Mucosa of descending colon (tissue), 3 donors: ENCODE data around the gene PTPRN2. TPM values are rescaled to one million over a fixed set of nuclear protein-coding genes. Genes with fewer than 3 reads are reported as not detected.
"Not testable (repeated sequence)": the region's sequence is repeated elsewhere in the genome, so short reads cannot be mapped to it uniquely, and the experiment has no call there.

Source experiments
- ATAC-seq: fragments of 200-7000 bp; cut with Tn5 transposase; one replicate; pipeline ENCODE4 v1.9.1; 2020; ENCODE audit warnings: mild to moderate bottlenecking, moderate library complexity
- DNase-seq, 3 donors: peaks; one replicate each; pipeline ENCODE4 v3.0.0-alpha.2; 2020
- H3K36me3 ChIP-seq: fragments of 200-600 bp; one replicate; pipeline ENCODE4 v1.8.0; 2021; ENCODE audit warnings: low read depth, mild to moderate bottlenecking
- H3K4me1 ChIP-seq: fragments of 200-600 bp; one replicate; pipeline ENCODE4 v1.8.0; 2021; ENCODE audit warnings: low read depth, mild to moderate bottlenecking
- H3K4me3 ChIP-seq: fragments of 200-600 bp; one replicate; pipeline ENCODE4 v1.8.0; 2021; ENCODE audit warnings: mild to moderate bottlenecking
- H3K9me3 ChIP-seq: fragments of 200-600 bp; one replicate; pipeline ENCODE4 v1.8.0; 2021; ENCODE audit warnings: mild to moderate bottlenecking
- intact Hi-C, 2 donors: fragments of 100-400 bp; cut with DNase I in 1 of 2; cut with micrococcal nuclease in 1 of 2; formaldehyde crosslinking; loops; one replicate each; pipeline versions ENCODE4 v1.11.0 to v1.11.1; 2022; cut with DNase I, micrococcal nuclease
- total RNA-seq, 3 donors: library from RNA; stranded (reverse); fragmentation: NEBNext Ultra II Directional in 2 of 3; extraction: Animal tissue kit (Norgen Biotek cat#: 25700) in 2 of 3; gene quantifications; one replicate each; pipeline versions ENCODE4 v1.2.1 to v1.2.4, GENCODE V29; 2021 to 2023
- TF ChIP-seq, protein P1 (sequence below): fragments of 200-600 bp; IDR thresholded peaks from one replicate; pipeline ENCODE4 v1.8.0; 2022; ENCODE audit warnings: antibody characterized with exemption, mild to moderate bottlenecking
- donor health status: DM: no; HTN: no; CAD: no; lungs with moderate emphysema.
- donor health status: DM: no; HTN: no; CAD: no.
- donor health status: DM: no; HTN: yes; CAD: no.

Gene PTPRN2
- total RNA-seq, 3 donors from 2014 or later, result 12.5 to 28.0 (median 26.2) TPM

DNA sequence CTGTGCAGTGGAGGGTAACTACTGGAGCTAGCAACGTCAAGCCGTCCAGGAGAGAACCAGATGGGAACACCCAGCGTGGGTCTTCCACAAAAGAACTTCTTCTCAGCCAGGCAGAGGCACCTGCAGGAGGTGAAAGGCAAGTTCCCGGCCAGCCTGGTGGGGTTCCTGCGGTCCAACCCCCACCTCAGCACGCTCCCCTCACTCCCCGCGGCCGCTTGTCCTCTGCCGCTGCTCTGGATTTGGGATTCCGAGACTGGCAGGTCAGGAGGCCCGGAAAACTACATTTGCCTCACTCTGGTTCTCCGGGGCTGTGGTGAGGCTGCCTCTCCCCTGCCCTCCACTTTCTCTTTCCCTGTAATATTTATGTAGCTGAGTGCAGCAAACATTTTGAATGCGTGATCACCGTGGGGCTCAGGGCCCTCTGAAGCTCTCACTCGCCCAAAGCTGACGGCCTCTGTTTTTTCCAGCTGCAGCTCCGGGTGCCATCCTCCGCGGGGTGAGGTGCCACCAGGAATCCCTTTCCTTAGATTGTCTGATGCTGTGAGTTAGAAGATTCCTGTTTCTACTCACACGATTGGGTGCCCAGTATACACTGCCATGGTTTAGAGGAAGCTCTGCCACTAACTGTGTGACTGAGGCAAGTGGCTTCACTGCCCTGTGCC lies 884.0 kb downstream of the PTPRN2 start:
- Histone ChIP-seq H3K4me3 (no peak overlapping the region), H3K4me1 (no peaks in the 10 kb centered on the region), H3K36me3 (no peaks in the 10 kb centered on the region), H3K9me3 (no peaks in the 10 kb centered on the region)
- intact Hi-C loops, result no loop called here
- ATAC-seq, result no peak
- DNase-seq, result no peak
- TF ChIP-seq, protein P1, sequence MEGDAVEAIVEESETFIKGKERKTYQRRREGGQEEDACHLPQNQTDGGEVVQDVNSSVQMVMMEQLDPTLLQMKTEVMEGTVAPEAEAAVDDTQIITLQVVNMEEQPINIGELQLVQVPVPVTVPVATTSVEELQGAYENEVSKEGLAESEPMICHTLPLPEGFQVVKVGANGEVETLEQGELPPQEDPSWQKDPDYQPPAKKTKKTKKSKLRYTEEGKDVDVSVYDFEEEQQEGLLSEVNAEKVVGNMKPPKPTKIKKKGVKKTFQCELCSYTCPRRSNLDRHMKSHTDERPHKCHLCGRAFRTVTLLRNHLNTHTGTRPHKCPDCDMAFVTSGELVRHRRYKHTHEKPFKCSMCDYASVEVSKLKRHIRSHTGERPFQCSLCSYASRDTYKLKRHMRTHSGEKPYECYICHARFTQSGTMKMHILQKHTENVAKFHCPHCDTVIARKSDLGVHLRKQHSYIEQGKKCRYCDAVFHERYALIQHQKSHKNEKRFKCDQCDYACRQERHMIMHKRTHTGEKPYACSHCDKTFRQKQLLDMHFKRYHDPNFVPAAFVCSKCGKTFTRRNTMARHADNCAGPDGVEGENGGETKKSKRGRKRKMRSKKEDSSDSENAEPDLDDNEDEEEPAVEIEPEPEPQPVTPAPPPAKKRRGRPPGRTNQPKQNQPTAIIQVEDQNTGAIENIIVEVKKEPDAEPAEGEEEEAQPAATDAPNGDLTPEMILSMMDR, result no peak

DNA sequence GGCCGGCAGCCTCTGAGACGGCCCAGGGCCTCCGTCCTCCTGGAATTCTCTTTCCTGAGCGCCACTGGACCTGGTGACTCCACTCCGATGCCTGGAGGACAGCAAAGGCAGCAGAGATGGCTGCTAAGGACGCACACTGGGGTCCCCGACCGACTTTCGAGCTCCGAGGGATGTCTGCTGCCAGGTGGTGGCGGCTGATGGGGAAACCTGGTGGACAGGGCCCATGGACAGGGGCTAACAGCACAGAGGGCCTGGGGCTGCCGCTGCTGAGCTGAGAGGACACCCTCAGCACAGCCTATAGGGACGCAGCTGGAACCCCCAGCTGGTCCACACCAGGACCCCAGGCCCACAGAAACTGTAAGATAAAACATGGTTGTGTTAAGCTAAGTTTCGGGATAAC lies 884.5 kb downstream of the PTPRN2 start:
- Histone ChIP-seq H3K9me3 (no peaks in the 10 kb centered on the region), H3K4me3 (no peak overlapping the region), H3K36me3 (no peaks in the 10 kb centered on the region), H3K4me1 (no peaks in the 10 kb centered on the region)
- intact Hi-C loops, result no loop called here
- ATAC-seq (no peak), DNase-seq (no peak)
- TF ChIP-seq, protein P1, result no peak

- Histone ChIP-seq H3K4me1 (no peaks in the 10 kb centered on the region), H3K36me3 (no peaks in the 10 kb centered on the region), H3K9me3 (no peaks in the 10 kb centered on the region), H3K4me3 (no peak overlapping the region)
- DNase-seq (no peak), ATAC-seq (no peak)
- intact Hi-C loops, result no loop called here
- TF ChIP-seq, protein P1, result no peak
These were observed 885.2 kb downstream of the PTPRN2 start for GRCh38 chr7:157702311-157703023.

DNA sequence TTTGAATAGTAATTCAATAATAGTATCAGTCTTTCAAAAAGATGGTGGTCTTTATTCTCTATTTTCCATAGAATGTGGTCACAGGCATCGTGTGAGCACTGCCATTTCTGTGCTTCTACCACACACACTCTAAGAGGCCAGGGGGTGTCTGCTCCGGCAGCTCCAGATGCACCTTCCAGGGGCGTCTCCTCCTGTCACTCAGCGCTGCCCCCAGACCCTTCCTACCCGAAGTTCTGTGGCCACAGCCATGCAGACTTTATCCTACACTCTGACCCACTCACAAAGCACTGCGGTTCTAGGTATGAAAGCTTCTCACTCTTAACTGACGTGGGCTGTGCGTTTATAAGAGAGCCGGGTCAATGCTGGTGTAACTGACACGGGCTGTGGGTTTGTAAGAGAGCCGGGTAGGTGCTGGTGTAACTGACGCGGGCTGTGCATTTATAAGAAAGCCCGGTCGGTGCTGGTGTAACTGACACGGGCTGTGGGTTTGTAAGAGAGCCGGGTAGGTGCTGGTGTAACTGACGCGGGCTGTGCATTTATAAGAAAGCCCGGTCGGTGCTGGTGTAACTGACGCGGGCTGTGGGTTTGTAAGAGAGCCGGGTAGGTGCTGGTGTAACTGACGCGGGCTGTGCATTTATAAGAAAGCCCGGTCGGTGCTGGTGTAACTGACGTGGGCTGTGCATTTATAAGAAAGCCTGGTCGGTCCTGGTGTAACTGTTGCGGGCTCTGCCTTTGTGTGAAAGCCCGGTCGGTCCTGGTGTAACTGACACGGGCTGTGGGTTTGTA lies 886.0 kb downstream of the PTPRN2 start:
- ATAC-seq, DNase-seq, H3K9me3 ChIP-seq, intact Hi-C loops, H3K4me1 ChIP-seq, H3K4me3 ChIP-seq, H3K36me3 ChIP-seq: not testable (repeated sequence)

DNA sequence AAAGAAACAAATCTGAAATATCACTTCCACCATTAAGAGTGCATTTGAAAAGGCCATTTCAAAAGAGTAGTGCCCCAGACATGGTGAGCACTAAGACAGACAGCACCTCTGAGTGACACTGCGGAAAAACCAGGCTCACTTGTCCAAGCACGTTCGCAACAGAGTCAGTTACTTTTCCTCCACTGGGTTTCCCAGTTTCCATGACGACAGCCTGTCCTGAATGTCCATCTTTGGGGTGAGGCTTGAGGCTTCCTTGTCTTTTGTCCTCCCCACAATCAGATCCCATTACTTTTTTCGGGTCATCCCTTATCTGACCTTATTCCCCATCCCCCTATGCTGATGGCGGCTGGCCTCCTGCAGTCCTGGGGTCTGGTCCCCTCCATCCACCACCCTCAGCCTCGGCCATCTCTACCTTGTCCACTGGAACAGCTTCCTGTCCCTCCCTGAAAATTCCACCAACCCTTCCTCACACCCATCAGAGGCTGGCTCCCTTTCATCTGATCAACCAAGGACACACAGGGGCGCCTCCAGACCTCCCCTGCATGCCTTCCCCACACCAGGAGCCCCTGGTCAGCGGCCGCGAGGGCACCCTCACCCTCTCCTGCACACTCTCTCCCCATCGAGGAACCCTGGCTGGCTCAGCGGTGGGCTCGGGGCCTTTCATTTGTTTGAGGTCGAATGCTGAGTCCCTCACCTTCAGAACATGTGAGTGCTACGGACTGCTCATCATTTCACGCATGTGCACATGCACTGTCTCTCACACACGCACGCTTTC lies 887.2 kb downstream of the PTPRN2 start:
- DNase-seq (no peak), ATAC-seq (no peak)
- TF ChIP-seq, protein P1, result no peak
- no peaks in the 10 kb centered on the region for H3K9me3 ChIP-seq
- H3K4me1 ChIP-seq, result no peaks in the 10 kb centered on the region
- no peaks in the 10 kb centered on the region for H3K36me3 ChIP-seq
- no peak overlapping the region for H3K4me3 ChIP-seq
- intact Hi-C loops, result no loop called here
